ENCODE measurements around the gene PGBD5. TPM values are rescaled to one million over a fixed set of nuclear protein-coding genes. Genes with fewer than 3 reads are reported as not detected.
A peak's percentile ranks its signal among the peaks of the same experiment; 100 is the strongest.

Gene PGBD5
- total and polyA plus RNA-seq, 9 of the 15 experiments (the other 6 are each of a cell fraction or from before 2014, with no cell fraction given), result under 0.01 to 0.40 (median 0.10) TPM; not detected in 3

GRCh38 chr1:230426246-230427093 lies at the start of gene PGBD5 (continued):
- TF ChIP-seq NKRF (IDR thresholded peaks at IDR 0.05; ENCODE audit: borderline replicate concordance), result peak; percentile 97
- TF ChIP-seq BACH1 (tag; IDR thresholded peaks at IDR 0.05), result no peak
- TF ChIP-seq DLX4 (CRISPR knock-in tag; IDR thresholded peaks at IDR 0.05), result no peak
- no peak for TF ChIP-seq CEBPB (tag; IDR thresholded peaks at IDR 0.05)
- TF ChIP-seq RERE (CRISPR knock-in tag; IDR thresholded peaks at IDR 0.05; ENCODE audit: borderline replicate concordance), result no peak
- no peak for TF ChIP-seq RAD21 (CRISPR knock-in tag; conservative IDR thresholded peaks at IDR 0.05 in 1 of 2, IDR thresholded peaks at IDR 0.05 in 1 of 2)
- TF ChIP-seq ASH1L (IDR thresholded peaks at IDR 0.05; ENCODE audit: borderline replicate concordance, low read depth, partially characterized antibody), result no peak
- no peak for TF ChIP-seq KLF1 (tag; IDR thresholded peaks at IDR 0.05)
- no peak for TF ChIP-seq SLC30A9 (CRISPR knock-in tag; IDR thresholded peaks at IDR 0.05)
- no peak for TF ChIP-seq RFX5 (IDR thresholded peaks at IDR 0.05; ENCODE audit: low read depth, low read length)
- TF ChIP-seq SMARCC2 (IDR thresholded peaks at IDR 0.05; ENCODE audit: low read depth), result no peak
- TF ChIP-seq GTF2E2 (tag; IDR thresholded peaks at IDR 0.05), result no peak
- no peak for TF ChIP-seq ZNF184 (CRISPR knock-in tag; IDR thresholded peaks at IDR 0.05)
- no peak for TF ChIP-seq ZZZ3 (IDR thresholded peaks at IDR 0.05)
- peak; percentile 67; the same call in 1 of the 2 replicates for TF ChIP-seq ELF1 (tag; IDR thresholded peaks at IDR 0.05)
- no peak for TF ChIP-seq HNRNPK (IDR thresholded peaks at IDR 0.05; ENCODE audit: low read depth, low read length, poor library complexity, severe bottlenecking)
- TF ChIP-seq MLLT1 (IDR thresholded peaks at IDR 0.05), result no peak
- TF ChIP-seq CC2D1A (IDR thresholded peaks at IDR 0.05), result no peak

All from K562 (cell line).